Right cardiac atrium (tissue), 5 donors: ENCODE data around the gene SOCS1. TPM values are rescaled to one million over a fixed set of nuclear protein-coding genes. Genes with fewer than 3 reads are reported as not detected.
A peak's percentile ranks its signal among the peaks of the same experiment; 100 is the strongest.

Source experiments
- ATAC-seq, 2 donors: fragments of 200-7000 bp; cut with Tn5 transposase; one replicate each; pipeline versions ENCODE4 v1.8.0 to v1.9.1; 2020; ENCODE audit warnings: moderate library complexity in 2 of 2, mild to moderate bottlenecking in 1 of 2
- DNase-seq, 3 donors: peaks; one replicate each; pipeline ENCODE4 v3.0.0-alpha.2; 2020
- H3K27ac ChIP-seq: one replicate; pipeline ENCODE4 v1.5.1; 2013; ENCODE audit warnings: mild to moderate bottlenecking, low read length, control low read depth, moderate library complexity
- H3K27me3 ChIP-seq: one replicate; pipeline ENCODE4 v1.6.1; 2013; ENCODE audit not compliant: control insufficient read depth, insufficient read depth
- H3K4me1 ChIP-seq: one replicate; pipeline ENCODE4 v1.6.1; 2013; ENCODE audit warnings: low read length; ENCODE audit not compliant: control insufficient read depth, insufficient read depth
- H3K4me3 ChIP-seq: one replicate; pipeline ENCODE4 v1.5.1; 2013; ENCODE audit warnings: low read length, control low read depth
- H3K9me3 ChIP-seq: one replicate; pipeline ENCODE4 v1.6.1; 2013; ENCODE audit warnings: low read length; ENCODE audit not compliant: control insufficient read depth
- WGBS: extraction: QIAGEN DNeasy Blood & Tissue Kit; methylation state at CpG from one replicate; pipeline ENCODE4 v1.1.7; 2013; 5-methylcytosine and 5-hydroxymethylcytosine counted together
- intact Hi-C, 4 donors: fragments of 100-400 bp; cut with DNase I; formaldehyde crosslinking; loops; one replicate each; pipeline versions ENCODE4 v1.11.0 to v1.14.0; 2022 to 2023
- polyA plus RNA-seq: library from polyadenylated mRNA; stranded (reverse); fragments of 200-250 nt; gene quantifications from one replicate; pipeline ENCODE4 v1.2.3, GENCODE V29; 2013
- total RNA-seq, 4 donors: library from RNA; stranded (reverse); fragmentation: NEBNext Ultra II Directional; extraction: Animal tissue kit (Norgen Biotek cat#: 25700); gene quantifications; one replicate each; pipeline ENCODE4 v1.2.1, GENCODE V29; 2021
- donor health status: healthy with polysubstance abuse.
- donor health status: DM: no; HTN: yes; CAD: no.
- donor health status: DM: no; HTN: no; CAD: no.
- donor health status: DM: no; HTN: yes; CAD: no; lungs with severe emphysema.
- donor health status: DM: yes; HTN: yes; CAD: no.

Gene SOCS1
- total and polyA plus RNA-seq, 5 donors = 0.96 to 5.5 (median 2.1) TPM

DNA sequence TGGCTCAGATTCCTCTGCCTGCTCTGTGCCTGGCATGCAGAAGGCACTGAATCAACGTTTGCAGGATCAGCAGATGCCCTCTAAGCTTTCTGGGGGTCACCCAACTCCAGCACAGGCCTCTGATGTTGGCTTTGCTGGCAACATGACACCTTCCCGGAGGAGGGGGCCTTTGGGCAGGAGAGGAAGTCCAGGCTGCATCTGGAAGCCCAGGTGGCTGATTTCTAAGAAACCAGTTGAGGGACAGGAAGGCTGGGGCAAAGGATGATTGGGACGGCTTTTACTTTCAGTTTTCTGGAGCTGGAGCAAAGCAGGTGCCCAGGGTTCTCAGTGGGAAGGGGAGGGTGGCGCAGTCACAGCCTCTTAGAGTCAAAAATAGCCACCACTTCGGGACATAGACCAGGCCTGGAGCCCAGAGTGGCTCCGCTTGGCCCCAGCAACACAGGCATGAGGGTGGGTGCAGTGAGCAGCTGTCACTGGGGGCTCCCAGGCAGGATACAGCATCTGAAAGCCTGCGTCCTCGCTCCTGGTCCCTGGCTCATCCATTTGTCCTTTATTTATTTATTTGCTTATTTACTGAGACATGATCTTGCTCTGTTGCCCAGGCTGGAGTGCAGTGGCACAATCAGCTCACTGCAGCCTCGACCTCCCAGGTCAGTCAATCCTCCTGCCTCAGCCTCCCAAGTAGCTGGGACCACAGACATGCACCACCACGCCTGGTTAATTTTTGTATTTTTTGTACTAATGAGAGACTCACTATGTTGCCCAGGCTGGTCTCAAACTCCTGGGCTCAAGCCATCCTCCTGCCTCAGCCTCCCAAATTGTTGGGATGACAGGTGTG, 15.1 kb downstream of the SOCS1 start:
- intact Hi-C loops = no loop called here
- H3K9me3 ChIP-seq = no peaks in the 10 kb centered on the region
- DNase-seq (peak in 2 of 3 donors; percentile 62 to 64), ATAC-seq (peak; percentile 86 to 91)
- no peaks in the 10 kb centered on the region for H3K27me3 ChIP-seq
- no peak overlapping the region for H3K4me3 ChIP-seq
- H3K4me1 ChIP-seq = peaks cover 3% of the 10 kb centered on the region
- WGBS = 56% methylated on average over 10 of the region's 10 CpGs
- H3K27ac ChIP-seq = peak overlapping the region; percentile 63

DNA sequence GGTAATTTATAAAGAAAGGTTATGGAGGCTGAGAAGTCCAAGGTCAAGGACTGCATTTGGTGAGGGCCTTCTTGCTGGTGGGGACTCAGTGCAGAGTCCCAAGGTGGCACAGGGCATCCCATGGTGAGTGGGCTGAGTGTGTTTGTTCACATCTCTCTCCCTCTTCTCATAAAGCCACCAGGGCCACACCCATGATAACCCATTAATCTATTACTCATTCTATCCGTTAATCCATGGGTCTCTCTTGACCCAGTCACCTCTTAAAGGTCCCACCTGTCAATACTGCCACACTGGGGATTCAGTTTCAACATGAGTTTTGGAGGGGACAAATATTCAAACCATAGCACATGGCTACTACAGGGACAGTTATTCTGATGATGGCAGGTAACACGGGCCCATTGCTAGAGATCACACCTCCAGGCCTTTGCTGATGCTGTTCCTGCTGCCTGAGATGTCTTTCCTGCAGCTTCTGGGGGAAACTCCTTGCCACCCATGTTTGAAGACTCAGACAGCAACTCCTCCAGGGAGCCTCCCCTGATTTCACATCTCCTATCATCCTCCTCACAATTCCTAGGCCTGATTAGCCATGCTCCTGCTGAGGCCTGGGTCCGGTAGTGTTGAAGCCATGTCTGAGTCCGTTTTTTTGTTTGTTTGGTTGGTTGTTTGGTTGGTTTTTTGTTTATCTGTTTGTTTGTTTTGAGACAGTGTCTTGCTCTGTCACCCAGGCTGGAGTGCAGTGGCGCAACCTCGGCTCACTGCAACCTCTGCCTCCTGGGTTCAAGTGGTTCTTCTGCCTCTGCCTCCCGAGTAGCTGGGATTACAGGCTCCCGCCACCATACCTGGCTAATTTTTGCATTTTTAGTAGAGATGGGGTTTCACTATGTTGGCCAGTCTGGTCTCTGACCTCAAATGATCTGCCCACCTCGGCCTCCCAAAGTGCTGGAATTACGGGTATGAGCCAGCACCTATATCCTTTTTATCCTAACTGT, 16.1 kb downstream of the SOCS1 start:
- no peak for DNase-seq
- intact Hi-C loops = no loop called here
- ATAC-seq = no peak
- H3K4me1 ChIP-seq = peaks cover 3% of the 10 kb centered on the region
- H3K9me3 ChIP-seq = no peaks in the 10 kb centered on the region
- H3K27ac ChIP-seq = peak overlapping the region; percentile 63
- H3K27me3 ChIP-seq = no peaks in the 10 kb centered on the region
- WGBS = 77% methylated on average over 10 of the region's 10 CpGs
- no peak overlapping the region for H3K4me3 ChIP-seq

- 95% methylated on average over 15 of the region's 15 CpGs for WGBS
- H3K27ac ChIP-seq = no peak overlapping the region
- intact Hi-C loops = no loop called here
- no peaks in the 10 kb centered on the region for H3K9me3 ChIP-seq
- H3K4me1 ChIP-seq = peaks cover 3% of the 10 kb centered on the region
- no peak for ATAC-seq
- no peak overlapping the region for H3K4me3 ChIP-seq
- no peak for DNase-seq
- H3K27me3 ChIP-seq = no peaks in the 10 kb centered on the region
These were observed 17.5 kb downstream of the SOCS1 start for GRCh38 chr16:11238272-11239202.

- no peak overlapping the region for H3K27ac ChIP-seq
- ATAC-seq = no peak
- H3K27me3 ChIP-seq = no peaks in the 10 kb centered on the region
- intact Hi-C loops = no loop called here
- WGBS = 75% methylated on average over 10 of the region's 10 CpGs
- H3K4me3 ChIP-seq = no peak overlapping the region
- DNase-seq = no peak
- H3K4me1 ChIP-seq = no peaks in the 10 kb centered on the region
- H3K9me3 ChIP-seq = no peaks in the 10 kb centered on the region
These were observed 19.3 kb downstream of the SOCS1 start for GRCh38 chr16:11236461-11237254.

- WGBS = 70% methylated on average over 5 of the region's 5 CpGs
- no peak overlapping the region for H3K27ac ChIP-seq
- H3K4me1 ChIP-seq = no peaks in the 10 kb centered on the region
- DNase-seq = no peak
- intact Hi-C loops = no loop called here
- H3K4me3 ChIP-seq = no peak overlapping the region
- ATAC-seq = no peak
- no peaks in the 10 kb centered on the region for H3K9me3 ChIP-seq
- no peaks in the 10 kb centered on the region for H3K27me3 ChIP-seq
These were observed 20.4 kb downstream of the SOCS1 start for GRCh38 chr16:11235703-11235991.

DNA sequence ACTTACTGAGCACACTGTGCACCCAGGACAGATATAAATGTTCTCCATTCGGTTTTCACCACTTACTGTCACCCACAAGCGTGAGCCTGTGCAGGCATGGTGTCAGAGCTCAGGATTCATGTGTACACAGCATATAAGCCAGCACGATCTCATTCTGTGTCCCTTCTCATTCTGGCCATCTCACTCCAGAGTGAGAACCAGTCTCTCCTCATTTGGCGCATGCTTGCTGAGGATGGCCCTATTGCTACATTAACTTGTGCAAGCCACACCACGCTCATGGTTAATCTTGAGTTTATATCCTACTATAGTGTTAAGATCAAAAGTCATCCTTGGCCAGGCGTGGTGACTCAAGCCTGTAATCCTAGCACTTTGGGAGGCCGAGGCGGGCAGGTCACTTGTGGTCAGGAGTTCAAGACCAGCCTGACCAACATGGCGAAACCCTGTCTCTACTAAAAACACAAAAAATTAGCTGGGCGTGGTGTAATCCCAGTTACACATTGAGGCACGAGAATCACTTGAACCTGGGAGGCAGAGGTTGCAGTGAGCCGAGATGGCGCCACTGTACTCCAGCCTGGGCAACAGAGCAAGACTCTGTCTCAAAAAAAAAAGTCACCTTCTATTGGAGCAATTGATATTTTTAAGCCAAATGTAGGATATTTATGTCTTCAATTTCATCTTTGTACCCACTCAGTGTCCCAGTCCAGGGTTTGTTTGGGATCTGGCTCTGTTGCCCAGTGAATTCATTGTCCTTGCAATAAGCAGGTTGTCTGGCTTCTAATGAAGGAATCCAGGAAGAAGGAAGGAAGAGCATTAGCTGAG, 20.9 kb downstream of the SOCS1 start:
- no peak for DNase-seq
- no peaks in the 10 kb centered on the region for H3K27me3 ChIP-seq
- peak overlapping the region; percentile 14 for H3K27ac ChIP-seq
- peak in 1 of 2 donors; percentile 29 for ATAC-seq
- WGBS = 85% methylated on average over 13 of the region's 13 CpGs
- no peak overlapping the region for H3K4me3 ChIP-seq
- no peaks in the 10 kb centered on the region for H3K4me1 ChIP-seq
- H3K9me3 ChIP-seq = no peaks in the 10 kb centered on the region
- intact Hi-C loops = no loop called here

GRCh38 chr16:11233727-11234376, 22.2 kb downstream of the SOCS1 start:
- Histone ChIP-seq H3K4me1 (no peaks in the 10 kb centered on the region), H3K9me3 (no peaks in the 10 kb centered on the region), H3K27ac (no peak overlapping the region), H3K27me3 (no peaks in the 10 kb centered on the region), H3K4me3 (no peak overlapping the region)
- intact Hi-C loops = no loop called here
- WGBS = 91% methylated on average over 8 of the region's 8 CpGs
- DNase-seq (no peak), ATAC-seq (no peak)

DNA sequence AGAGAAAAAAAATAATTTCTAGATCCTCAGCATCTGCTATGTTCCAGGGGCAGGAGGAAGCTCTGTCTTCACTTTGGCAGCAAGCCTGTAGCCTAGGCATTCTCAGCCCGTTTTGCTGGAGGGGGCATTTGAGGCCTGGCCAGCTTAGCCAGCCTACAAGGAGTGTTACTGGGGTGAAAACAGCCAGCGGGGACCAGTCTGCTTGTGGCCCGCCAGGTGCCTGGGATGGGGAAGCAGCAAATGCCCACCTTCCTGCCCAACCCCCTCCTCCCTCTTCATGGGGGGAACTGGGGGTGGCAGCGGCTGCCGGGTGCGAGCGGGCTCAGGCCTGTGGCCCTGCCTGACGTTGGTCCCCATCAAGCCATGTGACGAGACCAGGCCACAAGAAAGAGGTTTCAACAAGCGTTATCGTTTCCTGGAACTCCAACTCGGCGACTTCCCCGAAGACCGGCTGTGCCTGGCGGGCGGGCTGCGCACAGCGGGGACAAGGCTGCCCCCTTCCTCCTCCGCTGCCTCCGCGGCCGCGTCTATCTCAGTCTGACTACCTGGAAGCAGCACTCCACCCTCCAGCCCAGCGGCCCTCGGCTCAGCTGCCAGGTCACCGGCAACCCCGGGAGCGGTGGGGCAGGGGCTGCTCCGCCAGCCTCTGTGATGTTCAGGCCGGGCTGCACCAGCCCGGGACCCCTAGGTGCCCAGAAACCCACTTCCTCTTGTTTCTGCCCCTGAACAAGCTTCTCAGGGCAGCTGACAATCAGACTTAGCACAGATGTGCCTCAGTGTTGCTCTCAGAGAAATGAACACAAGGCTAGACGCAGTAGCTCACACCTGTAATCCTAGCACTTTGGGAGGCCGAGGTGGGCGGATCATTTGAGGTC, 22.9 kb downstream of the SOCS1 start:
- Histone ChIP-seq H3K4me3 (no peak overlapping the region), H3K27ac (no peak overlapping the region), H3K27me3 (no peaks in the 10 kb centered on the region), H3K9me3 (no peaks in the 10 kb centered on the region), H3K4me1 (no peaks in the 10 kb centered on the region)
- 30% methylated on average over 35 of the region's 35 CpGs for WGBS
- DNase-seq = peak; percentile 47 to 77 (median 76)
- ATAC-seq = peak; percentile 25 to 56
- intact Hi-C loops = no loop called here
